ENCODE measurements around the gene ZNF641.

The ZNF641 gene

GRCh38 chr12:48388938-48389337 is 38.2 kb upstream of the ZNF641 start:
- ATAC-seq (ENCODE audit: insufficient read depth, low read depth) (no peak), DNase-seq (no peak)
- no peak overlapping the region for H3K9ac ChIP-seq (ENCODE audit: low read depth, low read length)
- H4K20me1 ChIP-seq (ENCODE audit: insufficient read depth, low read length), result no peaks in the 10 kb centered on the region
- no peaks in the 10 kb centered on the region for H3K36me3 ChIP-seq (ENCODE audit: insufficient read depth, low read length)
- H3K9me3 ChIP-seq (ENCODE audit: insufficient read depth, low read length, severe bottlenecking), result no peaks in the 10 kb centered on the region
- peaks cover 17% of the 10 kb centered on the region for H3K27me3 ChIP-seq (ENCODE audit: insufficient read depth, low read length, poor library complexity)
- no peak overlapping the region for H3K4me2 ChIP-seq (ENCODE audit: insufficient read depth, low read length)
- TF ChIP-seq EZH2 (IDR thresholded peaks at IDR 0.05; ENCODE audit: borderline replicate concordance, low read depth, low read length, severe bottlenecking), result no peak
- TF ChIP-seq CTCF (IDR thresholded peaks at IDR 0.05; ENCODE audit: borderline replicate concordance, extremely low read depth, low read length, poor library complexity, severe bottlenecking), result no peak
- no peak overlapping the region for H3K4me3 ChIP-seq (ENCODE audit: low read depth in 1 of 2, low read length in 2 of 2)
- no peak overlapping the region for H3K27ac ChIP-seq (ENCODE audit: low read length)
- H3K79me2 ChIP-seq (ENCODE audit: insufficient read depth, low read length), result no peaks in the 10 kb centered on the region
- H3K4me1 ChIP-seq (ENCODE audit: insufficient read depth, low read length), result no peaks in the 10 kb centered on the region
- no peak overlapping the region for H2AFZ ChIP-seq (ENCODE audit: low read depth, low read length)

- no peak for DNase-seq
- no peak for TF ChIP-seq CTCF (IDR thresholded peaks at IDR 0.05; ENCODE audit: borderline replicate concordance, extremely low read depth, low read length, poor library complexity, severe bottlenecking)
- no peak for ATAC-seq (ENCODE audit: insufficient read depth, low read depth)
These were observed 37.7 kb upstream of the ZNF641 start for GRCh38 chr12:48388460-48388859.

GRCh38 chr12:48380596-48380995 is 29.9 kb upstream of the ZNF641 start:
- H3K9ac ChIP-seq (ENCODE audit: low read depth, low read length), result no peak overlapping the region
- H3K4me2 ChIP-seq (ENCODE audit: insufficient read depth, low read length), result no peak overlapping the region
- H3K79me2 ChIP-seq (ENCODE audit: insufficient read depth, low read length), result no peaks in the 10 kb centered on the region
- DNase-seq (no peak), ATAC-seq (ENCODE audit: insufficient read depth, low read depth) (no peak)
- H3K4me3 ChIP-seq (ENCODE audit: low read depth in 1 of 2, low read length in 2 of 2), result no peak overlapping the region
- H3K27ac ChIP-seq (ENCODE audit: low read length), result no peak overlapping the region
- no peak overlapping the region for H2AFZ ChIP-seq (ENCODE audit: low read depth, low read length)
- no peaks in the 10 kb centered on the region for H3K36me3 ChIP-seq (ENCODE audit: insufficient read depth, low read length)
- H3K27me3 ChIP-seq (ENCODE audit: insufficient read depth, low read length, poor library complexity), result no peaks in the 10 kb centered on the region
- H3K4me1 ChIP-seq (ENCODE audit: insufficient read depth, low read length), result no peaks in the 10 kb centered on the region
- TF ChIP-seq CTCF (IDR thresholded peaks at IDR 0.05; ENCODE audit: borderline replicate concordance, extremely low read depth, low read length, poor library complexity, severe bottlenecking) (no peak), EZH2 (IDR thresholded peaks at IDR 0.05; ENCODE audit: borderline replicate concordance, low read depth, low read length, severe bottlenecking) (no peak)
- no peaks in the 10 kb centered on the region for H4K20me1 ChIP-seq (ENCODE audit: insufficient read depth, low read length)
- no peaks in the 10 kb centered on the region for H3K9me3 ChIP-seq (ENCODE audit: insufficient read depth, low read length, severe bottlenecking)

More at GRCh38 chr12:48388460-48388859, 37.7 kb upstream of the ZNF641 start:
- Histone ChIP-seq H3K9me3 (ENCODE audit: insufficient read depth, low read length, severe bottlenecking) (no peaks in the 10 kb centered on the region), H3K4me2 (ENCODE audit: insufficient read depth, low read length) (no peak overlapping the region), H2AFZ (ENCODE audit: low read depth, low read length) (no peak overlapping the region), H3K4me3 (ENCODE audit: low read depth in 1 of 2, low read length in 2 of 2) (no peak overlapping the region), H3K36me3 (ENCODE audit: insufficient read depth, low read length) (no peaks in the 10 kb centered on the region), H3K27me3 (ENCODE audit: insufficient read depth, low read length, poor library complexity) (peaks cover 17% of the 10 kb centered on the region), H4K20me1 (ENCODE audit: insufficient read depth, low read length) (no peaks in the 10 kb centered on the region), H3K79me2 (ENCODE audit: insufficient read depth, low read length) (no peaks in the 10 kb centered on the region), H3K27ac (ENCODE audit: low read length) (no peak overlapping the region), H3K4me1 (ENCODE audit: insufficient read depth, low read length) (no peaks in the 10 kb centered on the region), H3K9ac (ENCODE audit: low read depth, low read length) (no peak overlapping the region)

- no peak overlapping the region for H3K9ac ChIP-seq (ENCODE audit: low read depth, low read length)
- no peak overlapping the region for H2AFZ ChIP-seq (ENCODE audit: low read depth, low read length)
- no peak for TF ChIP-seq CTCF (IDR thresholded peaks at IDR 0.05; ENCODE audit: borderline replicate concordance, extremely low read depth, low read length, poor library complexity, severe bottlenecking)
These were observed 29.1 kb upstream of the ZNF641 start for GRCh38 chr12:48379794-48380193.

More at GRCh38 chr12:48379794-48380193, 29.1 kb upstream of the ZNF641 start:
- Histone ChIP-seq H3K27ac (ENCODE audit: low read length) (no peak overlapping the region), H3K27me3 (ENCODE audit: insufficient read depth, low read length, poor library complexity) (no peaks in the 10 kb centered on the region), H3K9me3 (ENCODE audit: insufficient read depth, low read length, severe bottlenecking) (no peaks in the 10 kb centered on the region), H3K4me3 (ENCODE audit: low read depth in 1 of 2, low read length in 2 of 2) (no peak overlapping the region), H4K20me1 (ENCODE audit: insufficient read depth, low read length) (no peaks in the 10 kb centered on the region), H3K79me2 (ENCODE audit: insufficient read depth, low read length) (no peaks in the 10 kb centered on the region), H3K4me1 (ENCODE audit: insufficient read depth, low read length) (no peaks in the 10 kb centered on the region), H3K4me2 (ENCODE audit: insufficient read depth, low read length) (no peak overlapping the region), H3K36me3 (ENCODE audit: insufficient read depth, low read length) (no peaks in the 10 kb centered on the region)
- ATAC-seq (ENCODE audit: insufficient read depth, low read depth) (no peak), DNase-seq (no peak)

Measured in DND-41 (cell line).